GM12878 (cell line): ENCODE measurements around the gene CCNC.

Experiments used
- BRCA1 ChIP-seq: IDR thresholded peaks from 2 replicates; pipeline ENCODE4 v1.6.1; 2011; ENCODE audit warnings: low read depth, low read length, improper control_type of control experiment
- GABPA ChIP-seq: IDR thresholded peaks from 2 replicates; pipeline ENCODE4 v1.6.1; 2014; ENCODE audit warnings: antibody characterized with exemption, low read depth, mild to moderate bottlenecking, inconsistent platforms
- LARP7 ChIP-seq: fragments of 450-650 bp; IDR thresholded peaks from 2 replicates; pipeline ENCODE4 v1.6.1; 2017; ENCODE audit warnings: mild to moderate bottlenecking
- POLR2A ChIP-seq: IDR thresholded peaks from 2 replicates; pipeline ENCODE4 v1.6.1; 2011; ENCODE audit warnings: low read depth, mild to moderate bottlenecking, low read length
- SP1 ChIP-seq: IDR thresholded peaks from one replicate; pipeline ENCODE4 v1.6.1; 2011; ENCODE audit warnings: low read depth, low read length
- TBL1XR1 ChIP-seq: IDR thresholded peaks from 2 replicates; pipeline ENCODE4 v1.6.1; 2012; ENCODE audit warnings: low read depth, low read length, improper control_type of control experiment
- YY1 ChIP-seq: IDR thresholded peaks from 2 replicates; pipeline ENCODE4 v1.6.1; 2011; ENCODE audit warnings: low read depth, mild to moderate bottlenecking, low read length
- TF ChIP-seq, protein P1 (sequence below), 3 experiments: IDR thresholded peaks in 2 of 3; conservative IDR thresholded peaks in 1 of 3; 2 replicates each; pipeline ENCODE4 v1.5.1; 2011; ENCODE audit warnings: low read depth in 3 of 3, low read length in 3 of 3, mild to moderate bottlenecking in 3 of 3, control low read depth in 2 of 3, moderate library complexity in 2 of 3, inconsistent platforms in 1 of 3, mixed read lengths in 1 of 3; ENCODE audit not compliant: control insufficient read depth in 2 of 3, insufficient read depth in 1 of 3; ENCODE audit errors: extremely low read depth in 1 of 3

DNA sequence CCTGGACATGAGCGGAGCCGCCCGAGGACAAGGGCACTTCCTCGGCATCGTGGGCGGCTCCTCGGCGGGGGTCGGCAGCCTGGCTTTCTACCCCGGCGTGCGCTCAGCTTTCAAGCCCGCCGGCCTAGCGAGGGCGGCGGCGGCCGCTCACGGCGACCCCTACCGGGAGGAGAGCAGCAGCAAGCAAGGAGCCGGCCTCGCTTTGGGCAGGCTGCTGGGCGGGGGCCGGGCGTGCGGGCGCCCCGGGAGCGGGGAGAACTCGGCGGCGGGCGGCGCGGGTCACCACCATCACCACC, 44.9 kb upstream of the CCNC start:
- TF ChIP-seq LARP7 (no peak), BRCA1 (no peak), SP1 (no peak), GABPA (no peak), YY1 (peak; percentile 29; the same call in 1 of the 2 replicates), POLR2A (no peak), TBL1XR1 (no peak)
- TF ChIP-seq, protein P1, sequence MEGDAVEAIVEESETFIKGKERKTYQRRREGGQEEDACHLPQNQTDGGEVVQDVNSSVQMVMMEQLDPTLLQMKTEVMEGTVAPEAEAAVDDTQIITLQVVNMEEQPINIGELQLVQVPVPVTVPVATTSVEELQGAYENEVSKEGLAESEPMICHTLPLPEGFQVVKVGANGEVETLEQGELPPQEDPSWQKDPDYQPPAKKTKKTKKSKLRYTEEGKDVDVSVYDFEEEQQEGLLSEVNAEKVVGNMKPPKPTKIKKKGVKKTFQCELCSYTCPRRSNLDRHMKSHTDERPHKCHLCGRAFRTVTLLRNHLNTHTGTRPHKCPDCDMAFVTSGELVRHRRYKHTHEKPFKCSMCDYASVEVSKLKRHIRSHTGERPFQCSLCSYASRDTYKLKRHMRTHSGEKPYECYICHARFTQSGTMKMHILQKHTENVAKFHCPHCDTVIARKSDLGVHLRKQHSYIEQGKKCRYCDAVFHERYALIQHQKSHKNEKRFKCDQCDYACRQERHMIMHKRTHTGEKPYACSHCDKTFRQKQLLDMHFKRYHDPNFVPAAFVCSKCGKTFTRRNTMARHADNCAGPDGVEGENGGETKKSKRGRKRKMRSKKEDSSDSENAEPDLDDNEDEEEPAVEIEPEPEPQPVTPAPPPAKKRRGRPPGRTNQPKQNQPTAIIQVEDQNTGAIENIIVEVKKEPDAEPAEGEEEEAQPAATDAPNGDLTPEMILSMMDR (IDR thresholded peaks at IDR 0.05 in 2 of 3, conservative IDR thresholded peaks at IDR 0.05 in 1 of 3; ENCODE audit: control insufficient read depth in 2 of 3, extremely low read depth in 1 of 3, insufficient read depth in 1 of 3, low read depth in 3 of 3, low read length in 3 of 3) = peak; percentile 34 to 55 (median 38); a peak in 5 of 6 replicates
